Stomach (tissue), 9 donors: Measurements from ENCODE around the gene KIAA1217. TPM values are rescaled to one million over a fixed set of nuclear protein-coding genes. Genes with fewer than 3 reads are reported as not detected.

ENCODE experiments used
- DNase-seq, 2 donors: peaks; one replicate each; pipeline versions ENCODE4 v3.0.0 to v3.0.0-alpha.2; 2013 to 2019
- H3K27ac ChIP-seq, 5 donors: fragments of 200-600 bp in 4 of 5; sonication (generic) in 4 of 5; one replicate each; pipeline ENCODE4 v1.5.1; 2013 to 2019; ENCODE audit warnings: mild to moderate bottlenecking in 1 of 5, moderate library complexity in 1 of 5
- H3K27me3 ChIP-seq, 3 donors: fragments of 200-600 bp; sonication (generic); one replicate each; pipeline ENCODE4 v1.5.1; 2017 to 2019; ENCODE audit warnings: mixed run types in 1 of 3
- H3K36me3 ChIP-seq, 4 donors: fragments of 200-600 bp; sonication (generic); 1 replicate in 3 of 4; 2 replicates in 1 of 4; pipeline ENCODE4 v1.5.1; 2016 to 2019
- H3K4me1 ChIP-seq, 4 donors: fragments of 200-600 bp; sonication (generic); one replicate each; pipeline ENCODE4 v1.5.1; 2016 to 2019
- H3K4me3 ChIP-seq, 4 donors: fragments of 200-600 bp; sonication (generic) in 3 of 4; one replicate each; pipeline ENCODE4 v1.5.1; 2016 to 2019; ENCODE audit warnings: mild to moderate bottlenecking in 1 of 4
- H3K9me3 ChIP-seq, 4 donors: fragments of 200-600 bp; sonication (generic); one replicate each; pipeline ENCODE4 v1.5.1; 2016 to 2019
- EP300 ChIP-seq: sonication (generic); formaldehyde crosslinking; IDR thresholded peaks from one replicate; pipeline ENCODE4 v1.6.1; 2017; ENCODE audit warnings: antibody characterized with exemption
- POLR2A ChIP-seq, 4 donors: fragments of 450-650 bp; IDR thresholded peaks; one replicate each; pipeline ENCODE4 v1.6.1; 2016; ENCODE audit warnings: antibody characterized with exemption in 4 of 4, control low read depth in 2 of 4, mild to moderate bottlenecking in 1 of 4, moderate library complexity in 1 of 4
- POLR2AphosphoS5 ChIP-seq, 3 donors: sonication (generic); formaldehyde crosslinking; IDR thresholded peaks; one replicate each; pipeline ENCODE4 v1.6.1; 2016; ENCODE audit warnings: antibody characterized with exemption in 3 of 3
- WGBS, 5 donors: extraction: QIAGEN DNeasy Blood & Tissue Kit in 3 of 5; methylation state at CpG; one replicate each; pipeline versions ENCODE4 v1.1.5 to v1.1.7; 2013 to 2018; 5-methylcytosine and 5-hydroxymethylcytosine counted together
- intact Hi-C: fragments of 100-400 bp; cut with DNase I; formaldehyde crosslinking; loops from one replicate; pipeline ENCODE4 v1.15.1; 2023; ENCODE audit warnings: low total_unique reads
- polyA plus RNA-seq, 3 donors: library from polyadenylated mRNA; stranded (reverse); fragments of 200-250 nt; gene quantifications; one replicate each; pipeline ENCODE4 v1.2.3, GENCODE V29; 2013
- total RNA-seq, 5 donors: library from RNA; depleted of rRNA; stranded (reverse); fragments of >200 nt; gene quantifications; one replicate each; pipeline versions ENCODE4 v1.1.0 to v1.2.3, GENCODE V29; 2014 to 2016
- TF ChIP-seq, protein P1 (sequence below), 7 experiments: fragments of 450-650 bp in 4 of 7; fragments of 200-600 bp in 3 of 7; sonication (generic) in 3 of 7; IDR thresholded peaks; one replicate each; pipeline ENCODE4 v1.5.1; 2016 to 2019; ENCODE audit warnings: antibody characterized with exemption in 7 of 7, control low read depth in 2 of 7, mild to moderate bottlenecking in 1 of 7
- donor health status: healthy with polysubstance abuse.
- donor health status: Bipolar disorder and iron deficiency.
- donor health status: healthy.

KIAA1217 gene
- total and polyA plus RNA-seq, 8 donors = 6.2 to 112 (median 24.6) TPM

DNA sequence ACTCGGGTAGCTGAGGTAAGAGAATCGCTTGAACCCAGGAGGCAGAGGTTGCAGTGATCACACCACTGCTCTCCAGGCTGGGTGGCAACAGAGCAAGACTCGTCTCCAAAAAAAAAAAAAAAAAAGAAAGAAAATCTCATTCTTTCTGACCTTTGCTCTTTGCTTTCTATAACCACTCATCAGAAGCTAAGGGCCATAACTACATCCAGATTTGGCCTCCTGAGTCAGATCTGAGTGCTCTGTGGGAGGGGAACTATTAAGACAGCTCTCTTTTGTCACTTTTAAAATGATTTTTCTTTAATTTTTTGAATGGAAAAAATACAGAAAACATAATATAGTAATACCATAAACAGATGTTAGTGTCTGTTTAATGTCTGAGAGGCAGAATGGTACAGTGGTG, 210.1 kb downstream of the KIAA1217 start:
- 69 to 85% (median 79%) methylated on average over 3 of the region's 3 CpGs for WGBS, 5 donors
- intact Hi-C loops = no loop called here
- DNase-seq = no peak

DNA sequence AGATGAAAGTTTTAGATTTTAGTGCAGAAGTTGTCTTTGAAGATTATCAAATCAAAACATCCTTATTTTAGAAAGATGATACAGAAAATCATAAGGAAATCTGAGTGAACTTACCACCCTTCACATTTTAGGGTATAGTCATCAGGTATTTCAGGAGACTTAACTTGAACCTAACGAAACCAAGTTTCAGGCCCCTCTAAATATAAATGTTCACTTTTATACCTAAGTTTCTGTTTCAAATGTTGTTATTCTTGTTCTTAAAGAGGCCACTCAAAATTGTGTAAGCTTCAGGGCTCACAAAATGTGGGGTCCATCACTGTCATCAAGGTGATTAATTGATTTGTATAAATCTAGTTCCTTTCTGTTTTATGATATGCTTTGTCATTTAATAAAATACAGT, 216.2 kb downstream of the KIAA1217 start:
- no peaks in the 10 kb centered on the region for H3K9me3 ChIP-seq
- H3K36me3 ChIP-seq = no peaks in the 10 kb centered on the region
- WGBS, 5 donors = 88 to 94% (median 93%) methylated on average over 1 of the region's 1 CpG
- DNase-seq = no peak
- no peak overlapping the region for H3K27ac ChIP-seq
- H3K27me3 ChIP-seq = no peaks in the 10 kb centered on the region
- H3K4me1 ChIP-seq = peaks cover 0 to 11% (median 7%) of the 10 kb centered on the region in 4 donors
- no peak overlapping the region for H3K4me3 ChIP-seq
- intact Hi-C loops = no loop called here
- TF ChIP-seq EP300 = no peak
- TF ChIP-seq POLR2AphosphoS5 (IDR thresholded peaks at IDR 0.05) = no peak
- TF ChIP-seq, protein P1, sequence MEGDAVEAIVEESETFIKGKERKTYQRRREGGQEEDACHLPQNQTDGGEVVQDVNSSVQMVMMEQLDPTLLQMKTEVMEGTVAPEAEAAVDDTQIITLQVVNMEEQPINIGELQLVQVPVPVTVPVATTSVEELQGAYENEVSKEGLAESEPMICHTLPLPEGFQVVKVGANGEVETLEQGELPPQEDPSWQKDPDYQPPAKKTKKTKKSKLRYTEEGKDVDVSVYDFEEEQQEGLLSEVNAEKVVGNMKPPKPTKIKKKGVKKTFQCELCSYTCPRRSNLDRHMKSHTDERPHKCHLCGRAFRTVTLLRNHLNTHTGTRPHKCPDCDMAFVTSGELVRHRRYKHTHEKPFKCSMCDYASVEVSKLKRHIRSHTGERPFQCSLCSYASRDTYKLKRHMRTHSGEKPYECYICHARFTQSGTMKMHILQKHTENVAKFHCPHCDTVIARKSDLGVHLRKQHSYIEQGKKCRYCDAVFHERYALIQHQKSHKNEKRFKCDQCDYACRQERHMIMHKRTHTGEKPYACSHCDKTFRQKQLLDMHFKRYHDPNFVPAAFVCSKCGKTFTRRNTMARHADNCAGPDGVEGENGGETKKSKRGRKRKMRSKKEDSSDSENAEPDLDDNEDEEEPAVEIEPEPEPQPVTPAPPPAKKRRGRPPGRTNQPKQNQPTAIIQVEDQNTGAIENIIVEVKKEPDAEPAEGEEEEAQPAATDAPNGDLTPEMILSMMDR (IDR thresholded peaks at IDR 0.05) = no peak
- TF ChIP-seq POLR2A (IDR thresholded peaks at IDR 0.05) = no peak

More for the DNA sequence above, 210.1 kb downstream of the KIAA1217 start:
- Histone ChIP-seq H3K4me1 (peaks cover 10 to 18% (median 14%) of the 10 kb centered on the region in 4 donors), H3K4me3 (no peak overlapping the region), H3K36me3 (no peaks in the 10 kb centered on the region), H3K9me3 (no peaks in the 10 kb centered on the region), H3K27me3 (no peaks in the 10 kb centered on the region), H3K27ac (no peak overlapping the region)
- TF ChIP-seq, protein P1 (IDR thresholded peaks at IDR 0.05) = no peak
- no peak for TF ChIP-seq POLR2A (IDR thresholded peaks at IDR 0.05)
- no peak for TF ChIP-seq POLR2AphosphoS5 (IDR thresholded peaks at IDR 0.05)
- TF ChIP-seq EP300 = no peak

DNA sequence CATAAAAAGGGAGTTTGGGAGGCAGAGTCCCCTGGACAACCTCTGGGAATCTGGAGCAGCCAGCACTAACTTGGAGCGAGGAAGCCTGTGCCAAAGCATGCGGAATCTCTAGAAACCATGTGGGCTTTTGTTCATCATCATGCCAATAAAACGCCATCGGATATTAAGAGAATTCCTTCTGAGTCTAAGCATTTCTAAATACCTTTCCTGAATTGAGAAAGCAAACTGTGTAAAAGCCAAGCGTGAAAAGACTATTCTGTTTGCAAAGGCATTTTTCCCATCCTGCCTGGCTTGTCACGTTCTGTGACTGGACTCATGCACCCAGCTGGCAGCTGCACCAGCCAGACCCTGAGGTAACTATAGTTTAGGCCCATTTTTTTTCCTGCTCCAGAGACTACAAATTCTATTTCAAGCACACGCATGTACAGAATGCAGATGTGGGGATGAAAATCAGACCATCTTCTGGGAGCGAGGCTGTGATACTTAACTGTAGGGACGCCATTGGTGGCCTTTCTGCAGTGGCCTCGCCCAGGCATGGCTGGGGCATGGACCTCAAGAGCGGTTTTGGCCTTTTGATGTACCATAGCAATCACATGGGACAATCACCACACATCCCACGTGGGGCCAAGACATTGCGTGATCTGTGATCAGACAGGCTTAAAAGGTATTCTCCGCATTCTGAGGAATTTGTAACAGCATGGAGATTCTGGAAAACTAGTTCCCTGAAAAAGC, 218.9 kb downstream of the KIAA1217 start:
- H3K4me3 ChIP-seq = no peak overlapping the region
- WGBS, 5 donors = 60 to 81% (median 75%) methylated on average over 14 of the region's 14 CpGs
- H3K9me3 ChIP-seq = no peaks in the 10 kb centered on the region
- intact Hi-C loops = no loop called here
- H3K27me3 ChIP-seq = no peaks in the 10 kb centered on the region
- peak; percentile 27 to 36 for DNase-seq
- TF ChIP-seq, protein P1 (IDR thresholded peaks at IDR 0.05) = no peak
- no peak for TF ChIP-seq POLR2A (IDR thresholded peaks at IDR 0.05)
- no peak for TF ChIP-seq POLR2AphosphoS5 (IDR thresholded peaks at IDR 0.05)
- TF ChIP-seq EP300 = no peak
- H3K4me1 ChIP-seq = peaks cover 0 to 11% (median 7%) of the 10 kb centered on the region in 4 donors
- no peaks in the 10 kb centered on the region for H3K36me3 ChIP-seq
- H3K27ac ChIP-seq = no peak overlapping the region

DNA sequence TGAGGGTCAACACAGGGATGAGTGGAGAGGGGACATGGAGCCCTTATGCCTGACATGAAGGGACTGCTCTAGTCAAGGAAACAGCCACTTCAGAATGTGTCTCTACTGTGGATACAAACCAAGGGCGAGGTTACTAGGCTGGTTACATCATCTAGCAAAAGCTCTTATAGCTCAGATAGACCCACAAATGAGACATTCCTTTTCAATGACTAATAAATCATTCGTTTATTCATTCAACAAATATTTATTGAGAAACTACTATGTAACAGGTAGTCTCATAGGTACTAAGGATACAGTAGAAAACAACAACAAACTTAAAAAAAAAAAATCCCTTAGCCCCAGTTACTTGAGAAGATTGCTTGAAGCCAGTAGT, 219.5 kb downstream of the KIAA1217 start:
- Histone ChIP-seq H3K27me3 (no peaks in the 10 kb centered on the region), H3K4me3 (no peak overlapping the region), H3K4me1 (peaks cover 0 to 11% (median 7%) of the 10 kb centered on the region in 4 donors), H3K27ac (no peak overlapping the region), H3K36me3 (peaks cover 0 to 3% (median 0%) of the 10 kb centered on the region in 4 donors), H3K9me3 (no peaks in the 10 kb centered on the region)
- TF ChIP-seq POLR2A (IDR thresholded peaks at IDR 0.05) = no peak
- no peak for TF ChIP-seq EP300
- TF ChIP-seq, protein P1 (IDR thresholded peaks at IDR 0.05) = no peak
- peak in 1 of 2 donors; percentile 34 for DNase-seq
- whole genome bisulfite sequencing, 5 donors = 49 to 64% (median 61%) methylated on average over 2 of the region's 2 CpGs
- intact Hi-C loops = no loop called here
